ENCODE measurements around the gene COX17. TPM values are rescaled to one million over a fixed set of nuclear protein-coding genes. Genes with fewer than 3 reads are reported as not detected.
A peak's percentile ranks its signal among the peaks of the same experiment; 100 is the strongest.

Gene COX17
- total and polyA plus RNA-seq, 7 donors, result 19.0 to 267 (median 61.4) TPM

DNA sequence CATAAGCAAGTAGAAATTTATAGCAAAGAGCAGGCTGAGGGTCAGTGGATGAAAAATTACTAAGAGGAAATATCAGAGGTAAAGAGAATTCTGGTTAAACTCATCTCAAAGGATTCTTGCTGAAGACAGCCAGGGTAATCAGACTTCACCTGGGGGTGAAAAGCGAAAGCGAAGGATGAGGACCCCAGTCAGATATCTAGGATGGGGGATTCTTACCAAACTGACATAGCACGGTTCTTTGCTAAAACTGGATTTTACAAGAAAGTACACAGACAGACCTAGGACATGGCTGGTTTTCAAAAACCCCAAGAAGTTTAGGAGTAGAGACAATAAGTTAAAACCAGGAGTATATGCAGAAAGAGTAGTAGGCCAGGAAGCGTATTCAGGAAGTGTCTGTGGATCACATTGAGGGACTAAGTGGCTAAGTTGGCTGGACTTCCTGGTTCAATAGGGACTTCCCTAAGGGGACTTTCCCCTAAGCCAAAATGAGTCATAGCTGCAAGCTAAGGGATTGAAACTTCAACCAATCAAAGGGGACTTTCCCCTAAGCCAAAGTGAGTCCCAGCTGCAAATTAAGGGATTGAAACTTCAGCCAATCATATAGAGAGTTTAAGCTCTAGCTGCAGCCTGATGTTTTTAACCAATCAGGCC lies 23.2 kb upstream of the COX17 start:
- no peak overlapping the region for H3K27ac ChIP-seq
- no peaks in the 10 kb centered on the region for H3K9me3 ChIP-seq
- no peaks in the 10 kb centered on the region for H3K27me3 ChIP-seq
- H3K4me3 ChIP-seq, result no peak overlapping the region
- H3K4me1 ChIP-seq, result peaks cover 0 to 17% (median 13%) of the 10 kb centered on the region in 4 donors
- 83 to 88% methylated on average over 4 of the region's 4 CpGs for WGBS, 2 donors
- DNase-seq, result no peak
- no peaks in the 10 kb centered on the region for H3K36me3 ChIP-seq
- intact Hi-C loops (cut with DNase I), result loop anchor here (10.0 kb wide), 2 partner anchors 394 to 854 kb away; partner anchors contain the start of gene GSK3B
- TF ChIP-seq POLR2A (IDR thresholded peaks at IDR 0.05), result no peak
- TF ChIP-seq, protein P1, sequence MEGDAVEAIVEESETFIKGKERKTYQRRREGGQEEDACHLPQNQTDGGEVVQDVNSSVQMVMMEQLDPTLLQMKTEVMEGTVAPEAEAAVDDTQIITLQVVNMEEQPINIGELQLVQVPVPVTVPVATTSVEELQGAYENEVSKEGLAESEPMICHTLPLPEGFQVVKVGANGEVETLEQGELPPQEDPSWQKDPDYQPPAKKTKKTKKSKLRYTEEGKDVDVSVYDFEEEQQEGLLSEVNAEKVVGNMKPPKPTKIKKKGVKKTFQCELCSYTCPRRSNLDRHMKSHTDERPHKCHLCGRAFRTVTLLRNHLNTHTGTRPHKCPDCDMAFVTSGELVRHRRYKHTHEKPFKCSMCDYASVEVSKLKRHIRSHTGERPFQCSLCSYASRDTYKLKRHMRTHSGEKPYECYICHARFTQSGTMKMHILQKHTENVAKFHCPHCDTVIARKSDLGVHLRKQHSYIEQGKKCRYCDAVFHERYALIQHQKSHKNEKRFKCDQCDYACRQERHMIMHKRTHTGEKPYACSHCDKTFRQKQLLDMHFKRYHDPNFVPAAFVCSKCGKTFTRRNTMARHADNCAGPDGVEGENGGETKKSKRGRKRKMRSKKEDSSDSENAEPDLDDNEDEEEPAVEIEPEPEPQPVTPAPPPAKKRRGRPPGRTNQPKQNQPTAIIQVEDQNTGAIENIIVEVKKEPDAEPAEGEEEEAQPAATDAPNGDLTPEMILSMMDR (IDR thresholded peaks at IDR 0.05), result no peak
- TF ChIP-seq POLR2AphosphoS5 (IDR thresholded peaks at IDR 0.05), result no peak
- TF ChIP-seq EP300 (IDR thresholded peaks at IDR 0.05), result no peak

- H3K4me1 ChIP-seq, result peaks cover 0 to 4% (median 1%) of the 10 kb centered on the region in 4 donors
- no peaks in the 10 kb centered on the region for H3K27me3 ChIP-seq
- DNase-seq, result no peak
- intact Hi-C loops (cut with DNase I), result no loop called here
- H3K27ac ChIP-seq, result no peak overlapping the region
- H3K4me3 ChIP-seq, result no peak overlapping the region
- 79 to 82% methylated on average over 5 of the region's 5 CpGs for WGBS, 2 donors
- H3K36me3 ChIP-seq, result no peaks in the 10 kb centered on the region
- H3K9me3 ChIP-seq, result no peaks in the 10 kb centered on the region
- TF ChIP-seq, protein P1 (IDR thresholded peaks at IDR 0.05), result no peak
- TF ChIP-seq EP300 (IDR thresholded peaks at IDR 0.05), result no peak
Measured at GRCh38 chr3:119697394-119697793, 20.2 kb upstream of the COX17 start.

DNA sequence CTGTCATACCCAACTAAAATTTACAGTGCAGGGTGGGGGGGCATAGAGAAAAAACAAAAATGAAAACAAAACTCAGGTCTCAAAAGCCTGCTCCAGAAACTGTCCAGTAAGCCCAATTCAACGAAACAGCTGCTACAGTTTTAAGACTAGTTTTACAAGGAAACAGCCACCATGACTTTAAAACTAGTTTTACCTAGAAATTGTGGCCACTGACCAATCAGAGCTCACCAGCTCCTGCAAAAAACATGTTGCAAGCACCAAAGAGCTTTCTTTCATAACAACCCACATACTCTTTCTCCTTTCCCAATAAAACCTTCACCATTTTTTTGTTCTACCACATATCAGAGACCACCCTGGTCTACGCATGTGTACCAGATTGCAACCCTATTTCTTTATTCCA lies 18.3 kb upstream of the COX17 start:
- Histone ChIP-seq H3K9me3 (no peaks in the 10 kb centered on the region), H3K4me1 (no peaks in the 10 kb centered on the region), H3K4me3 (no peak overlapping the region), H3K27me3 (no peaks in the 10 kb centered on the region), H3K36me3 (no peaks in the 10 kb centered on the region), H3K27ac (no peak overlapping the region)
- DNase-seq, result no peak
- TF ChIP-seq, protein P1 (IDR thresholded peaks at IDR 0.05), result no peak
- TF ChIP-seq POLR2AphosphoS5 (IDR thresholded peaks at IDR 0.05) (no peak), EP300 (IDR thresholded peaks at IDR 0.05) (no peak), POLR2A (IDR thresholded peaks at IDR 0.05) (no peak)
- intact Hi-C loops (cut with DNase I), result no loop called here
- 92 to 93% methylated on average over 2 of the region's 2 CpGs for WGBS, 2 donors

GRCh38 chr3:119690043-119690656 lies 12.9 kb upstream of the COX17 start:
- intact Hi-C loops (cut with DNase I), result no loop called here
- Histone ChIP-seq H3K4me3 (no peak overlapping the region), H3K4me1 (no peaks in the 10 kb centered on the region), H3K9me3 (no peaks in the 10 kb centered on the region), H3K27ac (no peak overlapping the region), H3K27me3 (no peaks in the 10 kb centered on the region), H3K36me3 (no peaks in the 10 kb centered on the region)
- no peak for DNase-seq
- TF ChIP-seq EP300 (IDR thresholded peaks at IDR 0.05), result no peak
- TF ChIP-seq, protein P1 (IDR thresholded peaks at IDR 0.05), result peak in 2 of 4 experiments; percentile 2 to 35
- no peak for TF ChIP-seq POLR2A (IDR thresholded peaks at IDR 0.05)
- WGBS, 2 donors, result 48 to 54% methylated on average over 4 of the region's 4 CpGs

Data from sigmoid colon (tissue), 7 donors.